NCI-H82 (cell line): ENCODE measurements around the gene H3-3A.

Source experiments
- DNase-seq: peaks from one replicate; lab custom pipeline; 2025; lab: John Stamatoyannopoulos, UW

H3-3A gene

GRCh38 chr1:226062558-226063223, at the start of gene H3-3A:
TSS of gene H3-3A (plus strand) at chr1:226062716. CDS start at chr1:226064352, 1,636 bp downstream.
- peak; percentile 99 for DNase-seq

GRCh38 chr1:226017070-226017469, 45.4 kb upstream of the H3-3A start:
- no peak for DNase-seq

GRCh38 chr1:226019572-226019971, 42.9 kb upstream of the H3-3A start:
- no peak for DNase-seq

- no peak for DNase-seq
These were observed 41.1 kb upstream of the H3-3A start for GRCh38 chr1:226021401-226021800.

GRCh38 chr1:226021801-226022200, 40.7 kb upstream of the H3-3A start:
- no peak for DNase-seq

- DNase-seq, result no peak
These were observed 38.8 kb upstream of the H3-3A start for GRCh38 chr1:226023735-226024134.

GRCh38 chr1:226026833-226027232, 35.7 kb upstream of the H3-3A start:
- DNase-seq, result no peak

GRCh38 chr1:226027538-226028217, 34.8 kb upstream of the H3-3A start:
- DNase-seq, result no peak

- DNase-seq, result no peak
These were observed 33.4 kb upstream of the H3-3A start for GRCh38 chr1:226029093-226029496.

- no peak for DNase-seq
These were observed 32.8 kb upstream of the H3-3A start for GRCh38 chr1:226029568-226030225.

- no peak for DNase-seq
These were observed 28.9 kb upstream of the H3-3A start for GRCh38 chr1:226033582-226033981.

GRCh38 chr1:226033991-226034390, 28.5 kb upstream of the H3-3A start:
- no peak for DNase-seq

- no peak for DNase-seq
These were observed 28.0 kb upstream of the H3-3A start for GRCh38 chr1:226034482-226034881.

GRCh38 chr1:226035915-226036314, 26.6 kb upstream of the H3-3A start:
- no peak for DNase-seq

GRCh38 chr1:226038661-226039060, 23.9 kb upstream of the H3-3A start:
- no peak for DNase-seq

GRCh38 chr1:226041419-226041818, 21.1 kb upstream of the H3-3A start:
- peak; percentile 91 for DNase-seq

GRCh38 chr1:226044514-226045101, 17.9 kb upstream of the H3-3A start:
- peak; percentile 92 for DNase-seq

GRCh38 chr1:226046240-226046639, 16.3 kb upstream of the H3-3A start:
- no peak for DNase-seq

- no peak for DNase-seq
These were observed 15.0 kb upstream of the H3-3A start for GRCh38 chr1:226047495-226047894.

- no peak for DNase-seq
These were observed 13.6 kb upstream of the H3-3A start for GRCh38 chr1:226048886-226049285.

- no peak for DNase-seq
These were observed 12.4 kb upstream of the H3-3A start for GRCh38 chr1:226050133-226050532.

- no peak for DNase-seq
These were observed 11.2 kb upstream of the H3-3A start for GRCh38 chr1:226051365-226051764.

GRCh38 chr1:226052061-226052460, 10.5 kb upstream of the H3-3A start:
- no peak for DNase-seq
